ENCODE results near the gene HOTAIR.

The HOTAIR gene

DNA sequence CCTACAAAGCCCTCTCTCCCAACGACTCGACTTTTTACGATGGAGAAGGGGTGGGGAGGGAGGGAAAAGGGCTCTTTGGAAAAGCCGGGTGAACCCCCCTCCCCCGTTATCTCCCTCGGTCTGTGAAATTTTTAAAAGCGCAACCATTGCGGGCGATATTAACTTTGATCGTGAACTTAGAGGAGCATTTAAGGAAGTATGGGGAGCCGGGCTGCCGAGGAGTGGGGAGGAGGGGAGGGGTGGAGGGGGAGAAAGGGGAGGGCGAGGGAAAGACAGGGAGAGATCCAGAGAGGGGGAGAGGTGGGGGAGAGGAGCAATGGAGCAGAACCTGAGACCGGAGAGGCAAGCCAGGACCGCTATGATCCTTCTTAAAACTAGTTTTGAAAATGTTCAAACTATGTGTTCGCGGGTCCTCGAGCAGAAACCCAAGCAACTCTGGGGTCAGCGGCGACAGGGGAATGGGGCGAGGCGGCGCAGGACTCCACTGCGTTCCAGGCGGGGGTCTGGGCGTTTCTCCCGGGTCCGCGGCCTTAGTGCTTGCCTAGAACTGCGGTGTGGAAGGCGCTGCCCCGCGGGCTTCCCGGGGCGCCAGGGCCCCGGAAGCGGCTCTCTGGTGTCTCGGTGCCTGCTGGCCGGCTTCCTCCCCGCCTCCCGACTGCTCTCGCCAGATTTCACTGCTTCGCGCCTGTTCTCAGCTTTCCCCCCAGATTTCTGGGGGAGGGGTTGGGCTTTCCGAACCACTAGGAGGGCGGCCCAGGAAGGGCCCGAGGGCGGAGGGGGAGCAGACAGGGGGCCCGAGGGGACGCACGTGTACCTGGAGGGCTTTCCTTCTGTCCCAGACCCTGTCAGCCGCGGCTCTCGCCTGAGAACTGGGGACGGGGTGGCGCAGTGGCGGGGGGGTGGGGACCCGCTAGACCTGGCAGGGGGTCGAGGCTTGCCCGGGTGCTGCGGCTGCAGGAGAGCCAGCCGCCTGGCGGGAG lies at the start of gene HOTAIR:
Gene HOTAIR (minus strand): TSS at position 871 of the 980 bp plus-strand sequence.
- DNase-seq (ENCODE audit: low spot score) = no peak

DNA sequence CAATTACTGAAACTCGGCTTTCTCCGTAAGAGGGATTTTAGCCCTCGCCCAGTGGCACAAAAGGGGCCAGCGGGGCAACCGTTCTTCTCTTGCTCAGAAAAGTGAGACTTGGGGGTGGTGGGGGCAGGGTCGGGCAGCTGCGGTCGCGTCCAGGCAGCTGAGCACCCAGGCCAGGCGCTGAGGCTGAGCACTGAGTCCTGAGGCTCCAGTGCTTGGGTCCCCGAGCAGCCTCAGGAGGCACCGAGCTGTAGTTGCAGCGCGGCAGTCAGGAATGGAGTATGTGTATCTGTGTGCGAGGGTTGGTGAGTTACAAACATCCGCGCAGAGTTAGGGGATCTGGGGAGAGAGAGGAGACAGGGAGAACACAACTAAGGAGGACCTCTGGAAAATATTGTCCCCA lies 49.4 kb upstream of the HOTAIR start:
- DNase-seq (ENCODE audit: low spot score) = no peak

DNA sequence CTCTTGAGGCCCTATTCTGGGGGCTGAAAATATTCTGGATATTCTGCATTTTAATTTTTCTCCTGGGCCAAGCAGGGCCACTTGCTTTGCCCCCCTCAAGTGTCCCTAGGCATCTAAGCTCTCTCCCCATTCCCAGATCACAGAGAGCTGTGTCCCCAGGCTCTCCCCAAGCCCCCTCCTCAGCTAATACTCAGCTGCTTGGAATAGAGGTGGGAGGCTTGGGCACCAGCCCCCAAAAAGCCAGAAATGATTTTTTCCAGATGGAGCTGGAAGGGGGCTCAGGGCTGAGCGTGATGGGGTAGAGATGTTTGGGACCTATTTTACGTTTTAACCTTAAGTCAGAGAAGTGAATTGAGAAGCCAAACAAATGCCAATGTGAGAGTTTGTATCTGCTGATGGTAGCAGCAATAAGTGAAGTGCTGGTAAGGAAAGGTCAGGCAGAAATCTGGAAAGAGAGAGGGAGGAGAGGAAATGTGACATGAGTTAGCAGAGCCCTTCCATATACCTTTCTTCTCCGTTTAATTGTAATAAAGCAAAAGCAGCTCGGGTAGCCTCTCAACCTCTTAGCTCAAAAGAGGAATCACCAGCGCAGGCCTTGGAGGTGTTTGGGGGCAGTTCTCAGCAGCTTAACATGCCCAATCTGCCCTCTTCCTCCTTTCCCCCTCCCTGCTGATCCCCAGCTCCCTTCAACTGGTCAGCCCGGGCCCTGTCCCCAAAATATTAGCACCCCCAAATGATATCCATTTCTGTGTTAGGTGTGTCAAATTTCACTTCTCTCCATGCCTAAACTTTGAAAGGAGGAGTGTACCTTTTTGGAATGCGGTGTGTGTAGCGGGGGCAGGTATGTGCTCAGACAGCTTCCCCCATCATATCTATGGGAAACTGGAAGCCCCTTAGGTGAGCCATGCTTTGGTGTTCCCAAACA lies 48.5 kb upstream of the HOTAIR start:
- no peak for DNase-seq (ENCODE audit: low spot score)

DNA sequence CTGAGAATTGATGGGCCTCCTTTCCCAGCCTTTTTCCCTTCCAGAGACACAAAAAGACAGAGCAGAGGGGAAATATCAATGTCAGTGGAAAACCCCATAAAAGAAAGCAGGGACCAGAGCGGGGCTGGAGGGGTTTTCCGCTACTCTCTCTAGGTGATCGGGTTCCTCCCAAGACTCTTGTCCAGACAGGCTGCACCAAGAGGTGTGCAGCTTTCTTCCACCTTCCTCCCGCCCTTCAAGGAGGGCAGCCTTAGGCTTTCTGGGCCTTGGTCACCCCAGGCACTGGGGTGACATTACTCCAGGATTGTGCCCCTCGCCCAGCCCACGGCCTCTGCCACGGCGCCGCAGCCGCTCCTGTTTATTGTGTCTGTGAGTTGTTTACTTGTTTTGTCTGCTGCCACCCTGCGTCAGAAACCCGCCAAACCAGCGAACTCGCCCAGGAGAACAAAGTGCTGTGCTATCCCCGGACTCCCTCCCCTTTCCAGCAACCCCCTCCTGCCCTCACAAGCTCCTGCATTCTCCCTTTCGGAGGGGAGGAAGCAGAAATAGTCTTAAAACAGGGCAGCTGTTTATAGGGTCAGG lies 46.8 kb upstream of the HOTAIR start:
- DNase-seq (ENCODE audit: low spot score) = no peak

DNA sequence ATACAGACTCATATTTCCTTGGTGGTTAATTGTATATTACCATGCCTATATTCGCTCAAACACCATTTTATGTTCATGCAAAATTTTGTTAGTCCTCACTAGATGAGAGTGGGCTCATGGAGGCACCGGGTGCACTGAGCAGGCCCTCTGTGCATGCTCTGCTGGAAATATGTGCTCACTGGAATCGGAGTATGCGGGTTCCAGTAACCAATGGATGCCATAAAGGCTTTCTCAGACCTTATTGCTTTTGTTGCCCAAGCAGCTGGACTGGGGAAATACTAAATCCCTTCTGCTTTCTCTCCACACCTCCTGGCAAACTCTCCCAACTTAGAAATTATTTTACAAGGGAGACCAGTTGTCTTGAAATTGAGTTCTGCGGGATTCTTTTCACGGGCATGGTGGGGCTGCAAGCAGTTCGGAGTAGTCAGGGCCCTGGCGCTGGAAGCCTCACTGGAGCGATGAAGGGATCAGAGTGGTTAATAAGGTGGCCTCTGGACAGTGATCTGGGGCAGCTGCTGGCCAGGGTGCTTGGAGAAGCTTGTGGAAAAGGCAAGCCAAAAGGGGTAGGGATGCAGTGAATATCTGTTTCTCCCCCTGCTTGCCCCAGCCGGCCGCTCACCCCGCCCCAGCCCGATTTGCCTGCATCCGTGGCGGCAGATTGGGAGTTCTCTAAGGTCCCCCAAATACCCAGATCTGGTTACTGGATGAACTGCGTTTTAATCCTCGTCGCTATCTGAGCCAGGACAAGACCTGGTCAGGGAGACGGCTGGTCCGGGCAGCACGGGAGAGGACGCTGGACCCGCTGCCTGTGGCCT lies 46.0 kb upstream of the HOTAIR start:
- no peak for DNase-seq (ENCODE audit: low spot score)

DNA sequence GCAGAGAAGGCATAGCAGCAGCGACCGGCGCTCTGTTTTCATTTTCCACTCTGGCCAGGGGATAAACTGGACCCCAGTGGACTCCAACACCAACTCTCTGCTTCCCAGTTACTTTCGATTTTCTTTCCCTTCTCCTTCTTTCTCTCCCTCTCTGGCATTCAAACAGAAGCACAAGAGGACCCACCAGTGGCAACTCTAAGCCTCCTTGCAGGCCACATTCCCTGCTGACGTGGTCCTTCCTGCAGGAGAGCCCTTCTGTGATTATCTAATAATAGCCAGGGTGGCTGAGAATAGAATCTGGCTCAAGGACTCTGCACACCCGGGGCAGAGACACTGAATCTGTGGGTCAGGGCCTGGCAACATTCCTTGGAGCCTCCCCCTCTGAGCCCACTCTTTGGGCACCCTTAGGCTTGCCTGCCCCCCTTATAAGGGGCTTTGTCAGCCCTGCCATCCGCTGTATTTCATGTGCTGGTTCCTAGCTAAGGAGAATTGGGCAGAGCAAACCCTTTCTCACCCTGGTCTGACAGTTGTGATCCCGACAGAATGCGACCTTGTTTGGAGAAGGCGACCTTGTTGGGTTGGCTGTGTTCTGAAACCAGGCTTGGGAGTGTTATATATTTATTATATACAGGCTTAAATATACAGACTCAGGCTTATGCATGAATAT lies 45.3 kb upstream of the HOTAIR start:
- DNase-seq (ENCODE audit: low spot score) = no peak

DNA sequence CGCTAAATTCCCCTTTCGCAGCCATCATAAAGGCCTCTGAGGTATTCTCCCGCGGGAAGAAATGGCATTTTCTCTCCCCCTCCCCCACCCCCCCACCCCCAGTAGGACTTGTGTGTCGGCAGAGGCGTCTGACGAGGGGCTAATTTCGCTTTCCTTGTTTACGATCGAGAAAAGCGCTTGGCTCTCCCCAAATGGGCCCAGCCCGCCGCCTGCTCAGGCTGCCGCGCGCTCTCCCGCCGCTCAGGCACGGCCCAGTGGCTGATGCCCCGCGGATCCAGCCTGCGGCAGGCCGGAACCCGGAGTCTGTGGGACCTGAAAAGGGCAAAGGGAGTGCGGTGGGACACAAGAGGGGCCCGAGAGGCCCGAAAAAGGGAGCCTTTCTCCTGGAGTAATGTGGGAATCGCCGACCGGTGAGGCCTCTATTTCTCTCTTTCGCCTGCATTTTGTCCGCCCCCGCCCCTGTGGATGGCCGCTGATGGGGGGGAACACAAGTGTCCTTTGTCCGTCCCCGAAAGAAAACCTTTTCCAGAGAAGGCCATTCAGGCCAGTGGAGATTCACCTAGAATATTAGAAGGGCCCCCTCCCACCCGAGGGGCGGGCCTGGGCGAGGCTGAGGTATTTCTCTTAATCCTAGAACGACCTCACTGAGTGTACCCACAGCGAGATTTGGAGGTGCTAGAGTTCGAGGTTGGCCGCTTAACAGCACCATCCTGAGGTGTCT lies 44.5 kb upstream of the HOTAIR start:
- DNase-seq (ENCODE audit: low spot score) = no peak

DNA sequence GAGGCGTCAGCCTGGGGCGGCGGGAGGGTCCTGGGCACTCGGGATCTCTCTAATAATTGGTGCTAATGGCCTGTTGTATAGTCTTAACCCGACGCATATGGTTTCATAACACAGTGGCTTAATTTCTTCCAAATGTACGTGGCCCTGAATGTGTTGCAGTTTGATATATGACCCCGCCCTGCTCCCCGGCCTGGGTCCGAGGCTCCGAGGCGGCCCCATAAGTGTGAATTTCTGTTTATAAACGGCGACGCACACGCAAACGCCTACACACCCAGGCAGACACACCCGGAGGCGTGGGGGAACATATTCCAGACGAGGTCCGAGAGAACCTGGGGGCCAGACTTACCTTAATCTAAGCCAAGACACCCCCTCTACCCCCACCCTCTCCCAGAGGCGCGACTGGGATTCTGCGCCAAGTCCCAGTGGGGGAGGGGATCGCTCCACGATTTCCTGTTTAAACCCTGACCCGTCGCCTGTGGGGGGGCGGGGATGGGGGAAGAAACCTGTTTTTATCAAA lies 43.8 kb upstream of the HOTAIR start:
- no peak for DNase-seq (ENCODE audit: low spot score)

DNA sequence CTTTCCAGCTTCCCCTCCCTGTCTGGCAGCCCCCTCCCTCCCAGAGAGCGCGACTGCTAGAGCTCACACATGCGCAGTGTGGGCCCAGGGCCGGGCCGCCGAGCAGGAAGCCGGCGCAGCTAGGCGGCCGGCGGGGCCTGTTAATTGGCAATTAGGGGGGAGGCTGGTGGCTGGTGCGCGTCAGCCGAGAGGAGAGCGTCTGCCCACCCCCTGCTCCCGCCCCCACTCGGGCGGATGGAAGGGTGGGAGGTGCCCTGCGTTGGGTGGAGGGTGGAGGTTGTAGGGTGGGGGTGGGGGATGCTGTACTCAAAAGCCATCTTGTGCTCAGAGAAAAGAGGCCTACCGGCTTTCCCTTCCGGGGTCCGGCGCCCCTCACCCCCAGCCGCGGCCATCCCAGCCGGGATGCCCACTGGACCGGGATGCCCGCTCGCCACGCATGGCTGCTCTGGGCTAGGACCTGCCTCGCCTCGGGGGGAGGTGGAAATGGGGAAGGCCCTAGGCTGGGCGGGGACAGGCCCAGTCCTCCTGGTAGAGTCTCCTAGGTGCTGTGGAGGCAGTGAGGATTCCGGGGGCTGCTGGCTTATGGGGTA lies 43.2 kb upstream of the HOTAIR start:
- no peak for DNase-seq (ENCODE audit: low spot score)

DNA sequence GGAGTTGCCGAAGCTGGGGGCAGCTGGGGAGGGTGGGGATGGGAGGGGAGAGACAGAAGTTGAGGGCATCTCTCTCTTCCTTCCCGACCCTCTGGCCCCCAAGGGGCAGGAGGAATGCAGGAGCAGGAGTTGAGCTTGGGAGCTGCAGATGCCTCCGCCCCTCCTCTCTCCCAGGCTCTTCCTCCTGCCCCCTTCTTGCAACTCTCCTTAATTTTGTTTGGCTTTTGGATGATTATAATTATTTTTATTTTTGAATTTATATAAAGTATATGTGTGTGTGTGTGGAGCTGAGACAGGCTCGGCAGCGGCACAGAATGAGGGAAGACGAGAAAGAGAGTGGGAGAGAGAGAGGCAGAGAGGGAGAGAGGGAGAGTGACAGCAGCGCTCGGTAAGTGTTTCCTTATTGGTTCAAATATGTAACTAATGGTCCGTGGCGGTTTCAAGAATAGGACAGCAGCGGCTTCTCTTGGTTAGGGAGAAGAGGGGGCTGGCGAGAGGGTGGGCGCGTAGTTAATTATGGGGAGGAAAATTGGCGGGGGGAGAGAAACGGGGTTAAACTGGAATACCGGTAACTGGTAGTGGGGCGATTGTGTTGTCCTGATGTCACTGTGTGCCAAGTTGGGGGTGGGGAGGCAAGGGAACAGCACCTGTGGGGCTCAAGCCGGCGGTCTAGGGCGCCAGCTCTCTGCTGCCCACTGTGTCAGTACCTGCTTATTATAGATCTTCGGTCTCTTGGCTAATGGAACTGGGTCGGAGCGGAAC lies 42.5 kb upstream of the HOTAIR start:
- no peak for DNase-seq (ENCODE audit: low spot score)

DNA sequence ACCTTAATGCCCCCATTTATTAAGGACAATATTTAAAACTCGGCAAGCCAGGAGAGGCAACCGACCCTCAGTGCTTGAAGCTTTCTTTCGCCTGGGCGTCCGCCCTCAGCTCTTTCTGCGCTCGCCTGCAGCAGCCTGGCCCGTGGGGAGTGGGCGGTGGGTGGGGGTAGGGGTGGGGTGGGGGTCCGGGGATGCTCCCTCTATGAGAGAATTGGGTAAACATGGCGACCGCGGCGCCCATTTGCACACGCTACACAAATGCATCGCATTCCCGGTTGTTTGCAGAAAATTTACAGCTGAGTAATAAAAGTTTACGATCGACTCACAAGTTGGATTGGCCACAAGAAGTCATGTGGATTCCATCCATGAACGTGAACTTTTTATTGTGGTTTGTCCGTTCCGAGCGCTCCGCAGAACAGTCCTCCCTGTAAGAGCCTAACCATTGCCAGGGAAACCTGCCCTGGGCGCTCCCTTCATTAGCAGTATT lies 41.8 kb upstream of the HOTAIR start:
- DNase-seq (ENCODE audit: low spot score) = no peak

DNA sequence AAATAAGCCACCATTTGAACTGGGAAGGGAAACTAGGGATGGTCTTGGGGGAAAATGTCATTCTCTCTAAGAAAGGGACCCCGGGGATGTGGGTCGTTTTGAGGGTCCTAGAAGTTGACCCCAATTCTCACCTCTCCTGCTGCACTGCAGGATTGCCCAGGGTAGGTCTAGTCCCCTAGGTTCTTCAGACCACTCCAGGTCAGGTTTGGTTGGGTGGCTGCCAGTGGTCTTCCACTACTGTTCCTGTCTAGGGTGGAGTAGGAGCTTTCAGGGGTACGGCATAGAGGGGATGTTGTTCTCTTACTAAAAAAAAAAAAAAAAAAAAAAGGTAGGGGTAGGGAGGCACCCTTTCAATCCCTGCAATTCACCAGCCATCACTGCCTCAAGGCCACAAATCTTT lies 41.3 kb upstream of the HOTAIR start:
- no peak for DNase-seq (ENCODE audit: low spot score)

DNA sequence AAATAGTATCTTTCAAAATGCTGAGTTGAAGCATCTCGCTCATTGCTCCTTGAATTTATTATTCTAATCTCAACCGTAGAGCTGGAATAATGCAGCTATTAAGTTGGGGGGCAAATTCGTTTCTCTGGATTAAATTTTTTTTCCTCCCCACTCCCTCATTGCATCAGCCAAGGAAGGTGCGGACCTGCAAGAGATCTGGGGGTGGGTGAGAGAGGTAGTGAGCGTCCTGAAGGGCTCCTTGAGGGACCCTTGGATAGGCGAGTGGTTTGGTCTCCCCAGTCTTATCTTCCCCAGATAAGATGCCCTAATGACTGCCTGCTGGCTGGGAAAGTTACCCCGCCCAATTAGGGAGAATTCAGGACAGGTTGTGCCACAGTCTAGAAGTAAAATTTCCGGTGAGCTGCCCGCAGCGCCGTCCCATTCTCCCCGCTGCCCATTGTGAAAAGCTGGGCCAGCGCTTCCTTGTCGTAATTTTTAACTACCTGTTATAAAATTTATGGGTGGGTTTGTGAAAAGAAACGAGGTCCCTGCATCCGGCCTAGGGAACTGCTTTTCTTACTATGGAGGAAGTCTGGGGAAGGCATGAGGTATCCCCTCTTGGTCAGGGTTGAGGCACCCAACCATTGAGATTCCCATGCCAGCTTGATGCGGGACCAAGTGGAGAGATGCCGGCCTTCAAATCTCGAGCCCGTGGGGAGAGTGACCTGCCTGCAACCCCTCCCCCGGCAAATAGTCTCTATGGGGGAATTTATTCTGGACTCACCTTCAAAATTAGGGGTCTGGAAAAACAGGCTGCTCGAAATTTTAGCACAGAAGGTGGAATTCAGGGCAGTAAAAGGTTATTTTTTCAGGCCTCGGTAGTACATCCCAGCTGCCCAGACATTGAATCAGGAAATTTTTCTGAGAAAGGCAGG lies 40.5 kb upstream of the HOTAIR start:
- no peak for DNase-seq (ENCODE audit: low spot score)

DNA sequence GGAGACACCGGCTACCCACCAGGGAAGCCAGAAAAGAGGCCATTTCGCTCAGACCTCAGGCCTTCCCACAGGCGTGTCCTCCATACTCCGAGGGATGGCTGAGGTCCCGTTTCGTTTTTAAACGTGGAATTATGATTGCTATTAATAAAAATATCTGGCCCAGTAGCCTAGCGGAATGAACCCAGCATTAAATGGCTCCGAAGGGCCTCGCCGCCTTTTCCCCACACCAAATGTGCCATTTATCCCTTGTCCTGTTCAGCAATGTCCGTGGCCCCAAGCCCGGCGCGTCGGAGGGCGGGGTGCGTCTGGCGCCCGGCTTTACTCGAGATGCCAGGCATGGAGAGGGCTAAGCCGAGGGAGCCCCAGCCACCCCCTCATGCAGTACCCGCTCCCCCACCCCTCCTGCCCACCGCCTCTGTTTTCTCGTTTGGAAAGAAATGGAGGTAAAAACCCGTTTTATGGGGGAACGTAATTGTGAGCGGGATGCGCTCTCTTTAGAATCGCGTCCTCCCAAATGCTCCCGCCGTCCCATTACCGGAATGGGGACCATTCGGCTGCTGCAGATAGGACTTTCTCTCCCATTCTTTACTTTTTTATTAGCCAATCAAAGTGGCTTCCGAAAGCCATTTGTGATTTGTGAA lies 39.7 kb upstream of the HOTAIR start:
- no peak for DNase-seq (ENCODE audit: low spot score)

DNA sequence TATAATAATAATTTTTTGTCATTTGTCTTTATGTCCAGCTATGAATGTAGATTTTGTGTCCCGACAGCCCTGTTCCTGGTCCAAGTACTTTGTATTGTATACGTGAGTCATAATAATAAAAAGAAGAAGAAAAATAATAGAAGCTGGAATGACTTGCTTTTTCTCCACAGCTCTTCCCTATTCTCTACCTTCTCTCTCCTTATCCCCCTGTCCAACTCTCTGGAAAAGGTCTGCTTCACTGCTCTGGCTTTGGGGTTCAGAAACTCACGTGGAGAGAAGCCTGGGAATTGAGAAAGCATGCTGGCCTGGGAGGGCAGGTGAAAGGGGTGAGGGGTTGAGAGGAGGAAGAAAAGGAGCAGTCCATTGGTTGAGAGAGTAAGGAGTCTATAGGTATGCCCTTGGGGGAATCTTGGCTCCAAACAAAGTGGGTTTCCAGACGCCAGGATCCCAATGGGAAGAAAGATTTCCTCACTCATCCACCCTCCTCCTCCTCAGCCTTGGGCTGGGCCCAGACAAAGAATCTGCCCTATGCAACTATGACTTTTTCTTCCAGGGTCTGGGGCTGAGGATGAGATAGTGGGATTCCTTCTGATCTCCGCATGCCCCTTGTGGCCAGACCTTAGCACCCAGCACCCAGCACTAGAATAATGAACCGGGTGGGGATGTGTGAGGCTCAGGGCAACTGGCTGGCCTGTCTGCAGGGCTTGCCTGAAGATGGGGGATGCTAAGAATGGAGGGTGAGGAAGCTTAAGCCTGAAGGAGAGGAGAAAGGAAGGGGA lies 38.1 kb upstream of the HOTAIR start:
- no peak for DNase-seq (ENCODE audit: low spot score)
